Fibroblast of lung (primary cell): ENCODE measurements around the gene GARNL3. TPM values are rescaled to one million over a fixed set of nuclear protein-coding genes. Genes with fewer than 3 reads are reported as not detected.

Experiments used
- DNase-seq, 2 donors: peaks; one replicate each; pipeline versions ENCODE4 v3.0.0 to v3.0.0-alpha.2; 2010; ENCODE audit warnings: low read depth in 2 of 2
- H2AFZ ChIP-seq: 2 replicates; pipeline ENCODE4 v1.5.1; 2012; ENCODE audit warnings: low read length, control low read depth, inconsistent platforms
- H3K27ac ChIP-seq: 2 replicates; pipeline ENCODE4 v1.5.1; 2011; ENCODE audit warnings: low read length, control low read depth; ENCODE audit not compliant: insufficient read depth
- H3K27me3 ChIP-seq: 2 replicates; pipeline ENCODE4 v1.5.1; 2011; ENCODE audit warnings: mild to moderate bottlenecking, low read length; ENCODE audit not compliant: control insufficient read depth, insufficient read depth
- H3K36me3 ChIP-seq: 2 replicates; pipeline ENCODE4 v1.5.1; 2011; ENCODE audit warnings: low read length; ENCODE audit not compliant: control insufficient read depth, insufficient read depth
- H3K4me1 ChIP-seq: 2 replicates; pipeline ENCODE4 v1.5.1; 2011; ENCODE audit warnings: low read length; ENCODE audit not compliant: control insufficient read depth, insufficient read depth; ENCODE audit errors: extremely low read depth
- H3K4me2 ChIP-seq: 2 replicates; pipeline ENCODE4 v1.5.1; 2011; ENCODE audit warnings: low read length, control low read depth; ENCODE audit not compliant: insufficient read depth; ENCODE audit errors: extremely low read depth
- H3K4me3 ChIP-seq, 4 experiments: fragments of 200-600 bp in 1 of 4; sonication (generic) in 1 of 4; replicated peaks in 1 of 4; 2 replicates each; pipeline ENCODE4 v1.5.1; 2011 to 2016; ENCODE audit warnings: low read length in 4 of 4, low read depth in 3 of 4, mild to moderate bottlenecking in 3 of 4, control low read depth in 2 of 4, inconsistent platforms in 1 of 4, mixed read lengths in 1 of 4; ENCODE audit not compliant: insufficient read depth in 1 of 4; ENCODE audit errors: control extremely low read depth in 1 of 4
- H3K79me2 ChIP-seq: 2 replicates; pipeline ENCODE4 v1.5.1; 2012; ENCODE audit warnings: mild to moderate bottlenecking, low read length, inconsistent platforms; ENCODE audit not compliant: control insufficient read depth, insufficient read depth
- H3K9ac ChIP-seq: 2 replicates; pipeline ENCODE4 v1.5.1; 2011; ENCODE audit warnings: mild to moderate bottlenecking, low read length, control low read depth; ENCODE audit not compliant: insufficient read depth
- H3K9me3 ChIP-seq: 2 replicates; pipeline ENCODE4 v1.5.1; 2012; ENCODE audit warnings: low read depth, low read length; ENCODE audit not compliant: control insufficient read depth, insufficient read depth
- H4K20me1 ChIP-seq: 2 replicates; pipeline ENCODE4 v1.5.1; 2011; ENCODE audit warnings: low read length; ENCODE audit not compliant: control insufficient read depth, insufficient read depth; ENCODE audit errors: extremely low read depth
- EZH2 ChIP-seq: IDR thresholded peaks from 2 replicates; pipeline ENCODE4 v1.5.1; 2012; ENCODE audit warnings: low read length, control low read depth, mild to moderate bottlenecking; ENCODE audit errors: missing control alignments
- polyA minus RNA-seq: library from RNA; depleted of rRNA, polyadenylated mRNA; stranded (reverse); fragments of >200 nt; gene quantifications from 2 replicates; pipeline ENCODE4 v1.2.3, GENCODE V29; 2011; ENCODE audit warnings: low replicate concordance
- polyA plus RNA-seq, 2 donors: library from polyadenylated mRNA; depleted of rRNA in 1 of 2; stranded (reverse) in 1 of 2; unstranded in 1 of 2; fragments of >200 nt; gene quantifications; 2 replicates each; pipeline ENCODE4 v1.2.1, GENCODE V29; 2011 to 2012; ENCODE audit warnings: missing spikeins in 1 of 2
- total RNA-seq: library from RNA; depleted of rRNA; stranded (reverse); fragments of >200 nt; gene quantifications from 2 replicates; pipeline ENCODE4 v1.2.1, GENCODE V29; 2014
- TF ChIP-seq, protein P1 (sequence below), 2 donors: IDR thresholded peaks in 1 of 2; conservative IDR thresholded peaks in 1 of 2; 1 replicate in 1 of 2; 2 replicates in 1 of 2; pipeline ENCODE4 v1.5.1; 2011 to 2012; ENCODE audit warnings: low read length in 2 of 2, control low read depth in 1 of 2, inconsistent platforms in 1 of 2, low read depth in 1 of 2, mild to moderate bottlenecking in 1 of 2

Gene GARNL3, protein sequence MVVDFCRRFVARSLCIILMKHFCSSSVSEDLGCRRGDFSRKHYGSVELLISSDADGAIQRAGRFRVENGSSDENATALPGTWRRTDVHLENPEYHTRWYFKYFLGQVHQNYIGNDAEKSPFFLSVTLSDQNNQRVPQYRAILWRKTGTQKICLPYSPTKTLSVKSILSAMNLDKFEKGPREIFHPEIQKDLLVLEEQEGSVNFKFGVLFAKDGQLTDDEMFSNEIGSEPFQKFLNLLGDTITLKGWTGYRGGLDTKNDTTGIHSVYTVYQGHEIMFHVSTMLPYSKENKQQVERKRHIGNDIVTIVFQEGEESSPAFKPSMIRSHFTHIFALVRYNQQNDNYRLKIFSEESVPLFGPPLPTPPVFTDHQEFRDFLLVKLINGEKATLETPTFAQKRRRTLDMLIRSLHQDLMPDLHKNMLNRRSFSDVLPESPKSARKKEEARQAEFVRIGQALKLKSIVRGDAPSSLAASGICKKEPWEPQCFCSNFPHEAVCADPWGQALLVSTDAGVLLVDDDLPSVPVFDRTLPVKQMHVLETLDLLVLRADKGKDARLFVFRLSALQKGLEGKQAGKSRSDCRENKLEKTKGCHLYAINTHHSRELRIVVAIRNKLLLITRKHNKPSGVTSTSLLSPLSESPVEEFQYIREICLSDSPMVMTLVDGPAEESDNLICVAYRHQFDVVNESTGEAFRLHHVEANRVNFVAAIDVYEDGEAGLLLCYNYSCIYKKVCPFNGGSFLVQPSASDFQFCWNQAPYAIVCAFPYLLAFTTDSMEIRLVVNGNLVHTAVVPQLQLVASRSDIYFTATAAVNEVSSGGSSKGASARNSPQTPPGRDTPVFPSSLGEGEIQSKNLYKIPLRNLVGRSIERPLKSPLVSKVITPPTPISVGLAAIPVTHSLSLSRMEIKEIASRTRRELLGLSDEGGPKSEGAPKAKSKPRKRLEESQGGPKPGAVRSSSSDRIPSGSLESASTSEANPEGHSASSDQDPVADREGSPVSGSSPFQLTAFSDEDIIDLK
- 3.9 and 6.4 TPM in 2 replicates for total RNA-seq
- 0.78 and 1.5 TPM in 2 replicates for polyA plus RNA-seq
- polyA plus RNA-seq (2012), result 0.95 and 1.4 TPM in 2 replicates
- 5.5 TPM in 1 of 2 replicates, not detected in the other for polyA minus RNA-seq

DNA sequence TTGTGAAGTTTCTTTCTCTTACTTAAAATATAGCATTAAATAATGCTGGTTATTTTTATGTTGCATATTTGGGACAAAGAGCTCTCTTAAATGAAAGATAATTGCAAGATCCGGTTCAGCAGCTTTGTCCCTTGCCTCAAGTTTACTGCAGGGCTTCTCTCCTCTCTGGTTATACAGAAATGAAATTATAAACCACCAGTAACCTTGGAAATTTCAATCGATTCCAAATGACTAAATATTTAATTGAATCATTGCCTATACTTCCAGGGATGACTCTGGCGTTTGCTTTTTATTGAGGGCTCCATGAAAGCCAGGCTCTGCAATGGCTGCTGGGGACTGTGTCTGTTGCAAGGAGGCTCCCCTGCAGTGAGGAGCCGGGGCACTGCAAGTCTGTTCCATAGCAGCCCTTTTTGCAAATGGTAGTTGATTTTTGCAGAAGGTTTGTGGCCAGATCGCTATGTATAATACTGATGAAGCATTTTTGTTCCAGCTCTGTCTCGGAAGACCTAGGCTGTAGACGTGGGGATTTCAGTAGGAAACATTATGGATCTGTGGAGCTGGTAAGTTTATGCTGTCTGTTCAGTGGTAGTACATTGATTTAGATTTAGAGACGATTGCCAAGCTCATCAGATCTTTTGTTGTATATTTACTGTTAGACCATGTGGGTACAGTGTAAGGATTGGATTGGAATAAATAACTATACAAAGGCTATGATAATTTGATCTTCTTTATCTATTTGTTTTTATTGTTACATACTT, at the start of gene GARNL3:
Gene GARNL3, plus strand, starts transcription at position 313 of the 758 bp plus-strand sequence. Its CDS starts 104 bp downstream, at position 417.
- Histone ChIP-seq H4K20me1 (no peaks in the 10 kb centered on the region), H2AFZ (no peak within 1 kb of the TSS), H3K27me3 (no peaks in the 10 kb centered on the region), H3K79me2 (no peaks in the 10 kb centered on the region), H3K4me1 (no peaks in the 10 kb centered on the region), H3K4me3 (no peak within 1 kb of the TSS), H3K27ac (no peak within 1 kb of the TSS), H3K9me3 (no peaks in the 10 kb centered on the region), H3K4me2 (no peak within 1 kb of the TSS), H3K36me3 (no peaks in the 10 kb centered on the region), H3K9ac (no peak within 1 kb of the TSS)
- no peak for TF ChIP-seq EZH2
- TF ChIP-seq, protein P1, sequence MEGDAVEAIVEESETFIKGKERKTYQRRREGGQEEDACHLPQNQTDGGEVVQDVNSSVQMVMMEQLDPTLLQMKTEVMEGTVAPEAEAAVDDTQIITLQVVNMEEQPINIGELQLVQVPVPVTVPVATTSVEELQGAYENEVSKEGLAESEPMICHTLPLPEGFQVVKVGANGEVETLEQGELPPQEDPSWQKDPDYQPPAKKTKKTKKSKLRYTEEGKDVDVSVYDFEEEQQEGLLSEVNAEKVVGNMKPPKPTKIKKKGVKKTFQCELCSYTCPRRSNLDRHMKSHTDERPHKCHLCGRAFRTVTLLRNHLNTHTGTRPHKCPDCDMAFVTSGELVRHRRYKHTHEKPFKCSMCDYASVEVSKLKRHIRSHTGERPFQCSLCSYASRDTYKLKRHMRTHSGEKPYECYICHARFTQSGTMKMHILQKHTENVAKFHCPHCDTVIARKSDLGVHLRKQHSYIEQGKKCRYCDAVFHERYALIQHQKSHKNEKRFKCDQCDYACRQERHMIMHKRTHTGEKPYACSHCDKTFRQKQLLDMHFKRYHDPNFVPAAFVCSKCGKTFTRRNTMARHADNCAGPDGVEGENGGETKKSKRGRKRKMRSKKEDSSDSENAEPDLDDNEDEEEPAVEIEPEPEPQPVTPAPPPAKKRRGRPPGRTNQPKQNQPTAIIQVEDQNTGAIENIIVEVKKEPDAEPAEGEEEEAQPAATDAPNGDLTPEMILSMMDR (conservative IDR thresholded peaks at IDR 0.05 in 1 of 2, IDR thresholded peaks at IDR 0.05 in 1 of 2; ENCODE audit: low read depth in 1 of 2, low read length in 2 of 2), result no peak
- DNase-seq, result no peak

DNA sequence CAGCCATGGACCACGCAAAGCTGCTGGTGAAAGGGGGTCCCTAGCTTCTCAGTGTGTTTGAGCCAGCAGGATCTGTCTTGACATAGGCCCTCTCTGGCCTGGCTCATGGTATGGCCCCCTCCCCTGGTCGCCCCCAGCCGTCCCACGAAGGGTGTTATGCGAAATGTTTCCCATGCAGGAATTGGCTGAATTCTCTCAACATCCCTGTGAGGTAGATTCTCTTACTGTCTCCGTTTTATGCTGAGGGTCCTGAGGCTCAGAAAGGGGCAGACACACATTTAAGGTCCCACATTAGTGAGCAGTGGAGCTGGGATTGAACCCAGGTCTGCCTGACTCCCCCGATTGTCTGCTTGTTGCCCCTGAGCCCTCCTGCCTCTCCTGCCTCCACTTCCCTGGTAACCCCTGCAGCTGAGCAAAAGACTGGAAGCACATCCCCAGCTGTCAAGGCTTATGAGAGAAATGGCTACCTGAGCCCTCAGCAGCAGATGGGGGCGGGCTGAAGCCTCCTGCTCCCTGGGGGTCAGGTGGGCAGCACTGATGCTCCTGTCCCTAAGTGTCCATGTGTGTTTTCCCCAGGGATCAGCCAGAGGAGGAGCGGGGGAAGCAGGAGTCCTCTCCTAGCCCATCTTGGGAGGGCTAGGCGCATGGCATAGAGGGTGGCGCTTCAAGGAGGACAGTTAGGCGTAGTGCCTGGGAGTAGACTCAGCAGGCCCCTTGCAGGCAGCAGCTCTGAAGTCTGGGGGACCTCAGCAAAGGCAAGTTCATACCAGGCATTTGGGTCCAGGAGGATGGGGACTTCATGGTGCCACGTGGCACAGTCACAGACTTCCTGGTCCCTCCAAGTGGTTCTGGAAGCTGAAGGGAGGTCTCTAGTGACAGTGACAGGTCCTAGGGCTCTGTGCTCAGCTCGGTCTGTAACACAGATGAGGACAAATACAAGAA, 49.0 kb upstream of the GARNL3 start:
- no peaks in the 10 kb centered on the region for H3K36me3 ChIP-seq
- H3K9ac ChIP-seq, result no peak overlapping the region
- H3K79me2 ChIP-seq, result no peaks in the 10 kb centered on the region
- no peak overlapping the region for H3K27ac ChIP-seq
- H4K20me1 ChIP-seq, result no peaks in the 10 kb centered on the region
- H3K4me3 ChIP-seq, result no peak overlapping the region
- H3K4me1 ChIP-seq, result peaks cover 4% of the 10 kb centered on the region
- TF ChIP-seq, protein P1 (conservative IDR thresholded peaks at IDR 0.05 in 1 of 2, IDR thresholded peaks at IDR 0.05 in 1 of 2; ENCODE audit: low read depth in 1 of 2, low read length in 2 of 2), result no peak
- no peak for TF ChIP-seq EZH2
- no peaks in the 10 kb centered on the region for H3K9me3 ChIP-seq
- H3K4me2 ChIP-seq, result no peak overlapping the region
- H3K27me3 ChIP-seq, result peaks cover 18% of the 10 kb centered on the region
- no peak overlapping the region for H2AFZ ChIP-seq
- no peak for DNase-seq
